ENCODE data around the gene NXPE3. TPM values are rescaled to one million over a fixed set of nuclear protein-coding genes. Genes with fewer than 3 reads are reported as not detected.

NXPE3 gene
- total and polyA plus RNA-seq, 9 donors: 5.6 to 16.4 (median 13.1) TPM

- Histone ChIP-seq H3K4me1 (ENCODE audit: insufficient read depth) (no peaks in the 10 kb centered on the region), H3K9me3 (no peaks in the 10 kb centered on the region), H3K27me3 (no peaks in the 10 kb centered on the region), H3K4me3 (no peak overlapping the region), H3K36me3 (no peaks in the 10 kb centered on the region), H3K27ac (no peak overlapping the region)
- intact Hi-C loops (cut with DNase I): loop anchor here in 1 of 4 donors (10.0 kb wide), 1 partner anchor 401 kb away; no protein-coding TSS in a partner anchor
- TF ChIP-seq EP300 (IDR thresholded peaks at IDR 0.05) (no peak), POLR2A (IDR thresholded peaks at IDR 0.05) (no peak)
- TF ChIP-seq, protein P1, sequence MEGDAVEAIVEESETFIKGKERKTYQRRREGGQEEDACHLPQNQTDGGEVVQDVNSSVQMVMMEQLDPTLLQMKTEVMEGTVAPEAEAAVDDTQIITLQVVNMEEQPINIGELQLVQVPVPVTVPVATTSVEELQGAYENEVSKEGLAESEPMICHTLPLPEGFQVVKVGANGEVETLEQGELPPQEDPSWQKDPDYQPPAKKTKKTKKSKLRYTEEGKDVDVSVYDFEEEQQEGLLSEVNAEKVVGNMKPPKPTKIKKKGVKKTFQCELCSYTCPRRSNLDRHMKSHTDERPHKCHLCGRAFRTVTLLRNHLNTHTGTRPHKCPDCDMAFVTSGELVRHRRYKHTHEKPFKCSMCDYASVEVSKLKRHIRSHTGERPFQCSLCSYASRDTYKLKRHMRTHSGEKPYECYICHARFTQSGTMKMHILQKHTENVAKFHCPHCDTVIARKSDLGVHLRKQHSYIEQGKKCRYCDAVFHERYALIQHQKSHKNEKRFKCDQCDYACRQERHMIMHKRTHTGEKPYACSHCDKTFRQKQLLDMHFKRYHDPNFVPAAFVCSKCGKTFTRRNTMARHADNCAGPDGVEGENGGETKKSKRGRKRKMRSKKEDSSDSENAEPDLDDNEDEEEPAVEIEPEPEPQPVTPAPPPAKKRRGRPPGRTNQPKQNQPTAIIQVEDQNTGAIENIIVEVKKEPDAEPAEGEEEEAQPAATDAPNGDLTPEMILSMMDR (IDR thresholded peaks at IDR 0.05): no peak
- DNase-seq: no peak
- 57 to 62% (median 58%) methylated on average over 5 of the region's 5 CpGs for WGBS, 3 donors
These were observed 86.9 kb downstream of the NXPE3 start for GRCh38 chr3:101865751-101866509.

- Histone ChIP-seq H3K9me3 (no peaks in the 10 kb centered on the region), H3K4me1 (ENCODE audit: insufficient read depth) (no peaks in the 10 kb centered on the region), H3K27ac (no peak overlapping the region), H3K36me3 (no peaks in the 10 kb centered on the region), H3K27me3 (no peaks in the 10 kb centered on the region), H3K4me3 (no peak overlapping the region)
- intact Hi-C loops (cut with DNase I): loop anchor here in 1 of 4 donors (10.0 kb wide), 1 partner anchor 403 kb away; no protein-coding TSS in a partner anchor
- TF ChIP-seq, protein P1 (IDR thresholded peaks at IDR 0.05): no peak
- TF ChIP-seq POLR2A (IDR thresholded peaks at IDR 0.05) (no peak), EP300 (IDR thresholded peaks at IDR 0.05) (no peak)
- no peak for DNase-seq
These were observed 88.5 kb downstream of the NXPE3 start for GRCh38 chr3:101867511-101867910.

GRCh38 chr3:101867996-101868395 lies 89.0 kb downstream of the NXPE3 start:
- Histone ChIP-seq H3K9me3 (no peaks in the 10 kb centered on the region), H3K36me3 (no peaks in the 10 kb centered on the region), H3K4me1 (ENCODE audit: insufficient read depth) (no peaks in the 10 kb centered on the region), H3K27me3 (no peaks in the 10 kb centered on the region), H3K27ac (no peak overlapping the region), H3K4me3 (no peak overlapping the region)
- no peak for DNase-seq
- 89 to 95% (median 91%) methylated on average over 2 of the region's 2 CpGs for WGBS, 3 donors
- intact Hi-C loops (cut with DNase I): loop anchor here in 1 of 4 donors (10.0 kb wide), 1 partner anchor 403 kb away; no protein-coding TSS in a partner anchor
- TF ChIP-seq POLR2A (IDR thresholded peaks at IDR 0.05) (no peak), EP300 (IDR thresholded peaks at IDR 0.05) (no peak)
- TF ChIP-seq, protein P1 (IDR thresholded peaks at IDR 0.05): no peak

GRCh38 chr3:101868534-101869464 lies 89.8 kb downstream of the NXPE3 start:
- intact Hi-C loops (cut with DNase I): loop anchor here in 1 of 4 donors (10.0 kb wide), 1 partner anchor 404 kb away; no protein-coding TSS in a partner anchor
- no peak overlapping the region for H3K4me3 ChIP-seq
- H3K4me1 ChIP-seq (ENCODE audit: insufficient read depth): no peaks in the 10 kb centered on the region
- DNase-seq: no peak
- H3K36me3 ChIP-seq: no peaks in the 10 kb centered on the region
- no peak overlapping the region for H3K27ac ChIP-seq
- TF ChIP-seq EP300 (IDR thresholded peaks at IDR 0.05): no peak
- no peak for TF ChIP-seq POLR2A (IDR thresholded peaks at IDR 0.05)
- TF ChIP-seq, protein P1 (IDR thresholded peaks at IDR 0.05): no peak
- H3K9me3 ChIP-seq: no peaks in the 10 kb centered on the region
- WGBS, 3 donors: 85 to 91% (median 87%) methylated on average over 12 of the region's 12 CpGs
- H3K27me3 ChIP-seq: no peaks in the 10 kb centered on the region
